Activated CD8-positive, alpha-beta T cell treated with anti-CD3 and anti-CD28 coated beads for 36 hours (primary cell): Measurements from ENCODE around the gene FGF19. TPM values are rescaled to one million over a fixed set of nuclear protein-coding genes. Genes with fewer than 3 reads are reported as not detected.
A peak's percentile ranks its signal among the peaks of the same experiment; 100 is the strongest.

Source experiments
- ATAC-seq: fragments of 200-7000 bp; cut with Tn5 transposase; one replicate; pipeline ENCODE4 v1.10.0; 2021; ENCODE audit warnings: mild to moderate bottlenecking, moderate library complexity
- CTCF ChIA-PET: fragments of 350-600 bp; sonication (Branson Sonifier 250); formaldehyde crosslinking; loops from one replicate; lab custom pipeline; 2021; ENCODE audit warnings: antibody characterized with exemption; lab: Charles Lee
- POLR2A ChIA-PET: fragments of 350-600 bp; sonication (Branson Sonifier 250); formaldehyde crosslinking; loops from one replicate; lab custom pipeline; 2021; ENCODE audit warnings: antibody characterized with exemption; lab: Charles Lee
- DNase-seq: peaks from one replicate; pipeline ENCODE4 v3.0.0-alpha.2; 2020
- H3K27ac Mint-ChIP-seq: one replicate; pipeline ENCODE4 v1.8.0; 2021; ENCODE audit warnings: mild to moderate bottlenecking, mixed read lengths
- H3K27me3 Mint-ChIP-seq: one replicate; pipeline ENCODE4 v1.8.0; 2021; ENCODE audit warnings: mixed read lengths
- H3K36me3 Mint-ChIP-seq: one replicate; pipeline ENCODE4 v1.8.0; 2021; ENCODE audit warnings: low read depth, mixed read lengths
- H3K4me1 Mint-ChIP-seq: one replicate; pipeline ENCODE4 v1.8.0; 2021; ENCODE audit warnings: low read depth, mixed read lengths
- H3K4me3 Mint-ChIP-seq: one replicate; pipeline ENCODE4 v1.8.0; 2021; ENCODE audit warnings: mild to moderate bottlenecking, moderate library complexity, mixed read lengths
- H3K9me3 Mint-ChIP-seq: one replicate; pipeline ENCODE4 v1.8.0; 2021; ENCODE audit warnings: mixed read lengths
- CTCF ChIP-seq: fragments of 200-600 bp; IDR thresholded peaks from one replicate; pipeline ENCODE4 v1.8.0; 2022; ENCODE audit warnings: antibody characterized with exemption, mild to moderate bottlenecking
- intact Hi-C: fragments of 100-400 bp; cut with micrococcal nuclease; formaldehyde crosslinking; loops from one replicate; pipeline ENCODE4 v1.10.0; 2022
- total RNA-seq, 2 experiments: library from RNA; stranded (reverse); gene quantifications; one replicate each; pipeline ENCODE4 v1.2.3, GENCODE V29; 2021

The FGF19 gene
- total RNA-seq, 2 experiments from 2014 or later = not detected

DNA sequence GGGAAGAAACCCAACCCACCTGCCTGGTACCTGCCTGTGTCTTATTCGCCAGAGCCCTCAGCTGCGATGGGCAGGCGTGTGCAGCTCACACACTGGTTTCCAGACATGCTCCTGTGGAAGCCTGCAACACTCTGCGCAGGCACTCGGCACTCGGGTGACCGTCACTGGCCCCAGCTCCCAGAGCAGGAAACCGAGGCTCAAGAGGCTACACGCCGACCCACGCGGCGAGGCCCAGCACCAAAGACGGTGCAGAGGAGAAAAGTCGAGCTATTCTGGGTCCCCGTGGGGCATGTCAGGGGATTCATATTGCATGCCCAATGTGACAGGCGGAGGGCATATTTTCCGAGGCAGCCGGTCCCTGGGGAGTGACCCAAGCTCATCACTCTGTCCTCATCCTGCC is 11.6 kb upstream of the FGF19 start:
- intact Hi-C loops = no loop called here
- CTCF ChIA-PET = interaction anchor here (1.1 to 1.9 kb wide), 2 partner anchors 11 to 172 kb away, joined by 3 to 6 read pairs; no protein-coding TSS in a partner anchor
- H3K27ac Mint-ChIP-seq = no peak overlapping the region
- no peak for DNase-seq
- no peaks in the 10 kb centered on the region for H3K9me3 Mint-ChIP-seq
- H3K27me3 Mint-ChIP-seq = peaks cover 20% of the 10 kb centered on the region
- no peak for TF ChIP-seq CTCF
- peaks cover 8% of the 10 kb centered on the region for H3K4me1 Mint-ChIP-seq
- peaks cover 1% of the 10 kb centered on the region for H3K36me3 Mint-ChIP-seq
- POLR2A ChIA-PET = no interaction called here
- no peak for ATAC-seq
- H3K4me3 Mint-ChIP-seq = no peak overlapping the region

DNA sequence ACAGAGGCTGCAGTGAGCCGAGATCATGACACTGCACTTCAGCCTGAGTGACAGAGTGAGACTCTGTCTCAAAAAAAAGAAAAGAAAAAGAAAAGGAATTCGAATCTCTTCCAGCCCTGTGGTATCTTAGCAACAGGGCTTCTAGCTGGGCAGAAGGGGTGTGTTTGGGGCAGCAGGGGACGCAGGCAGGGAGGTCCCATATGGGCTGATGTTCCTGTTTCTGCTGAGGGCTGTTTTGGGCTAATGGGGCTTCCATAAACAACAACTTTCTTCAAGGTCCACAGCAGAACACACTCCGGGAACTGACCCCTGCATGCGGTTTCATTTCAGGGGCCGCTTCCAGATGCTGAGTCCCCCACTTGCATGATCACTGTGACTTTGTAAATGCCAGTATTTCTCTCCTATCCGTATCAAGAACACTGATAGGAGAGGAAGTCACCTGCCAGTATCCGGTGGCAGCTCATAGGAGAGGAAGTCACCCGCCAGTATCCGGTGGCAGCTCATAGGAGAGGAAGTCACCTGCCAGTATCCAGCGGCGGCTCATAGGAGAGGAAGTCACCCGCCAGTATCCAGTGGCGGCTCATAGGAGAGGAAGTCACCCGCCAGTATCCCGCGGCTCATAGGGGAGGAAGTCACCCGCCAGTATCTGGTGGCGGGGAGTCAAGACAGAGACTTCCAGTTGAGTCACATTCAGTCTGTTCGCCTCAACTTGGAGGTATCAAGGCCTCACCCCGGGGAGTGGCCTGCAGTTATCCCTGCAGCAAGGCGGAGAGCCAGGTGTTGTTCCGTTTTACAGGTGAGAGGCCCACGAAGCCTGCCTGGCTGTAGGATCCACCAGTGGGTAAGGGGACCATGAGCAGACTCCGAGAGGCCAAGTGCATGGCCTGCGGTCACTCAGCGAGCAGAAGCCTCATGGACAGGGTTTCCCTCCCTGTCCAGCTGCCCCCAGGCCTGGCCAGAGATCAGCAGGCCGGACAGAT is 8.3 kb upstream of the FGF19 start:
- intact Hi-C loops = no loop called here
- peak overlapping the region; percentile 29 for H3K4me3 Mint-ChIP-seq
- ChIA-PET CTCF (interaction anchor here (0.6 kb wide), 1 partner anchor 485 kb away, joined by 3 read pairs; no protein-coding TSS in a partner anchor), POLR2A (interaction anchor here (1.1 kb wide), 1 partner anchor 38 kb away, joined by 3 read pairs; no protein-coding TSS in a partner anchor)
- peaks cover 1% of the 10 kb centered on the region for H3K36me3 Mint-ChIP-seq
- ATAC-seq (peak; percentile 76), DNase-seq (peak; percentile 51)
- TF ChIP-seq CTCF = no peak
- H3K27ac Mint-ChIP-seq = no peak overlapping the region
- peaks cover 8% of the 10 kb centered on the region for H3K4me1 Mint-ChIP-seq
- H3K27me3 Mint-ChIP-seq = peaks cover 4% of the 10 kb centered on the region
- no peaks in the 10 kb centered on the region for H3K9me3 Mint-ChIP-seq

GRCh38 chr11:69708736-69709401 is 5.0 kb upstream of the FGF19 start:
- Mint-ChIP-seq H3K36me3 (peaks cover 1% of the 10 kb centered on the region), H3K27me3 (peaks cover 27% of the 10 kb centered on the region), H3K9me3 (no peaks in the 10 kb centered on the region), H3K4me3 (no peak overlapping the region), H3K4me1 (peaks cover 11% of the 10 kb centered on the region), H3K27ac (no peak overlapping the region)
- intact Hi-C loops = loop anchor here (10.0 kb wide), 2 partner anchors 106 to 176 kb away; partner anchors contain the start of gene FGF3
- DNase-seq (no peak), ATAC-seq (no peak)
- ChIA-PET POLR2A (no interaction called here), CTCF (interaction anchor here (1.0 to 1.3 kb wide), 2 partner anchors 9 to 39 kb away, joined by 3 to 6 read pairs; no protein-coding TSS in a partner anchor)
- TF ChIP-seq CTCF = no peak

DNA sequence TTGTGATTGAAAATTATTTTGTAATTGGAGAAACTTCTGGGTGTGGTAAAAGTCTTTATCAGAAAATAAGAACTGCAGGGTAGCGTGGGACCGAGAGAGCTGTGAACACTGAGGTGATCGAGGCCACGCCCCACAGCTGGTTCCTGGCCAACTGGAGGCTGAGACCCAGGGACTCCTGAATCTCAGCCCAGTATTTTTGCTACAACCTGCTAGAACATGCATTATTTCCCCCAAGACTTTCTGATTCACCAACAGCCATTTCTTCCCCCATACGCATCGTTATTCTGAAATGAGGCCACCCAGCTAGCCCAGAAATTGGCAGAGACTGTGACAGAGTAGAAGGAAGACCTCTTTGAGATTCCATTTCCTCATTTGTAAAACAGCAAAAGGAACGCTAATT is 3.4 kb upstream of the FGF19 start:
- Mint-ChIP-seq H3K4me3 (no peak overlapping the region), H3K36me3 (peaks cover 1% of the 10 kb centered on the region), H3K4me1 (peaks cover 10% of the 10 kb centered on the region), H3K9me3 (no peaks in the 10 kb centered on the region), H3K27ac (no peak overlapping the region), H3K27me3 (peaks cover 36% of the 10 kb centered on the region)
- ChIA-PET POLR2A (no interaction called here), CTCF (no interaction called here)
- ATAC-seq = no peak
- intact Hi-C loops = loop anchor here (10.0 kb wide), 2 partner anchors 108 to 178 kb away; partner anchors contain the start of gene FGF3
- DNase-seq = no peak
- no peak for TF ChIP-seq CTCF
